ENCODE data around the gene TMEM219.

DNA sequence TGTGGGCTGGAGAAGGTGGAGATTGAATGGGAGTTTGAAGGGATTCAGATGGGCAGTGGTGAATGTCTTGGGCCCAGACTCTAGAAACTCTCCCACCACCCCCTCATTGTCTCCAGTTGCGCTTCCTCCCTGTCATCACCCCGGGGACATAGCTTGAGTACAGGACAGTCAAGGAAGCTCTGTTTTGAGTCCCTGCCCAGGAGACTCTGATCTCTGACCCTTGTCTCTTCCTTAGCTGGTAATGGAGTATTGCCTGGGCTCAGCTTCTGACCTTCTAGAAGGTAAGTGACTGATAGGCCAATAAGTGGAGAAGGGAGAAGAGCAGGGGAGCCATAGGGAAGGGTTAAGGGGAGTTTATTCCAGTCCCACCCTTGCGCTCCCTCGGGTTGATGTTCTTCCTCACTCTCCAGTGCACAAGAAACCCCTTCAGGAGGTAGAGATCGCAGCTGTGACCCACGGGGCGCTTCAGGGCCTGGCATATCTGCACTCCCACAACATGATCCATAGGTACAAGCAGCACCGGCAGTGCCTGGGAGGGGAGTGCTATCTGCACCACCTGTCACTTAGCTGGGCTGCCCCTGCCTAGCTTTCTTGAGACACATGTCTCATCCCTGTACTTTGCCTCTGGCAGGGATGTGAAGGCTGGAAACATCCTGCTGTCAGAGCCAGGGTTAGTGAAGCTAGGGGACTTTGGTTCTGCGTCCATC, 16.8 kb downstream of the TMEM219 start:
- TF ChIP-seq POLR2A (IDR thresholded peaks at IDR 0.05) = no peak
- no peak for TF ChIP-seq POLR2AphosphoS5 (IDR thresholded peaks at IDR 0.05)
- TF ChIP-seq, protein P1, sequence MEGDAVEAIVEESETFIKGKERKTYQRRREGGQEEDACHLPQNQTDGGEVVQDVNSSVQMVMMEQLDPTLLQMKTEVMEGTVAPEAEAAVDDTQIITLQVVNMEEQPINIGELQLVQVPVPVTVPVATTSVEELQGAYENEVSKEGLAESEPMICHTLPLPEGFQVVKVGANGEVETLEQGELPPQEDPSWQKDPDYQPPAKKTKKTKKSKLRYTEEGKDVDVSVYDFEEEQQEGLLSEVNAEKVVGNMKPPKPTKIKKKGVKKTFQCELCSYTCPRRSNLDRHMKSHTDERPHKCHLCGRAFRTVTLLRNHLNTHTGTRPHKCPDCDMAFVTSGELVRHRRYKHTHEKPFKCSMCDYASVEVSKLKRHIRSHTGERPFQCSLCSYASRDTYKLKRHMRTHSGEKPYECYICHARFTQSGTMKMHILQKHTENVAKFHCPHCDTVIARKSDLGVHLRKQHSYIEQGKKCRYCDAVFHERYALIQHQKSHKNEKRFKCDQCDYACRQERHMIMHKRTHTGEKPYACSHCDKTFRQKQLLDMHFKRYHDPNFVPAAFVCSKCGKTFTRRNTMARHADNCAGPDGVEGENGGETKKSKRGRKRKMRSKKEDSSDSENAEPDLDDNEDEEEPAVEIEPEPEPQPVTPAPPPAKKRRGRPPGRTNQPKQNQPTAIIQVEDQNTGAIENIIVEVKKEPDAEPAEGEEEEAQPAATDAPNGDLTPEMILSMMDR (IDR thresholded peaks at IDR 0.05) = no peak
